IMR-90 (cell line): ENCODE data around the gene NDUFB10. TPM values are rescaled to one million over a fixed set of nuclear protein-coding genes. Genes with fewer than 3 reads are reported as not detected.

Experiments used
- ATAC-seq: fragments of 200-7000 bp; cut with Tn5 transposase; 2 replicates; pipeline ENCODE4 v1.9.1; 2020; ENCODE audit warnings: low read depth, mild to moderate bottlenecking, moderate library complexity
- BruUV-seq: library from RNA; stranded (reverse); fragments of 400-500 nt; replicated peaks from 2 replicates; lab custom pipeline; 2021; lab: Mats Ljungman, UMichigan
- CTCF ChIA-PET: fragments of 300-600 bp; formaldehyde crosslinking; extraction: SDS; loops from one replicate; lab custom pipeline; 2021; ENCODE audit warnings: antibody characterized with exemption; lab: Yijun Ruan, JAX
- POLR2A ChIA-PET: fragments of 300-600 bp; sonication (Branson Sonifier 250); formaldehyde crosslinking; loops from one replicate; lab custom pipeline; 2022; ENCODE audit warnings: antibody characterized with exemption; ENCODE audit not compliant: unreplicated experiment; lab: Charles Lee
- DNase-seq: peaks from one replicate; pipeline ENCODE4 v3.0.0; 2013
- H2AFZ ChIP-seq: replicated peaks from 2 replicates; pipeline ENCODE3; 2013; ENCODE audit warnings: low read length, mild to moderate bottlenecking; ENCODE audit not compliant: poor library complexity
- H2AK5ac ChIP-seq: 2 replicates; pipeline ENCODE4 v1.6.1; 2013; ENCODE audit warnings: low read depth, low read length, inconsistent platforms
- H2AK9ac ChIP-seq: replicated peaks from 2 replicates; pipeline ENCODE3; 2013; ENCODE audit warnings: mild to moderate bottlenecking, low read depth, low read length, moderate library complexity; ENCODE audit not compliant: poor library complexity
- H2BK120ac ChIP-seq: 2 replicates; pipeline ENCODE4 v1.6.1; 2013; ENCODE audit warnings: low read depth, low read length, inconsistent platforms
- H2BK15ac ChIP-seq: 3 replicates; pipeline ENCODE4 v1.6.1; 2013; ENCODE audit warnings: low read depth, low read length, inconsistent platforms
- H2BK20ac ChIP-seq: 2 replicates; pipeline ENCODE4 v1.6.1; 2013; ENCODE audit warnings: low read depth, mild to moderate bottlenecking, inconsistent platforms, low read length, moderate library complexity
- H2BK5ac ChIP-seq: 2 replicates; pipeline ENCODE4 v1.6.1; 2013; ENCODE audit warnings: mild to moderate bottlenecking, low read depth, low read length, inconsistent platforms; ENCODE audit not compliant: poor library complexity, severe bottlenecking
- H3K14ac ChIP-seq: replicated peaks from 2 replicates; pipeline ENCODE4 v1.6.1; 2013; ENCODE audit warnings: low read depth, low read length, inconsistent platforms
- H3K18ac ChIP-seq: 2 replicates; pipeline ENCODE4 v1.6.1; 2013; ENCODE audit warnings: low read depth, low read length, control low read depth
- H3K23ac ChIP-seq: 2 replicates; pipeline ENCODE4 v1.6.1; 2013; ENCODE audit warnings: low read depth, low read length, inconsistent platforms
- H3K27ac ChIP-seq: 2 replicates; pipeline ENCODE4 v1.5.1; 2013; ENCODE audit warnings: mild to moderate bottlenecking, control low read depth, low read length; ENCODE audit not compliant: insufficient read depth
- H3K27me3 ChIP-seq: 2 replicates; pipeline ENCODE4 v1.6.1; 2013; ENCODE audit warnings: low read length; ENCODE audit not compliant: control insufficient read depth, insufficient read depth
- H3K36me3 ChIP-seq: 2 replicates; pipeline ENCODE4 v1.6.1; 2013; ENCODE audit warnings: low read length, mixed read lengths; ENCODE audit not compliant: control insufficient read depth, insufficient read depth
- H3K4ac ChIP-seq: 2 replicates; pipeline ENCODE4 v1.6.1; 2013; ENCODE audit warnings: low read depth, low read length, inconsistent platforms
- H3K4me1 ChIP-seq: 2 replicates; pipeline ENCODE4 v1.6.1; 2013; ENCODE audit warnings: low read length, mixed read lengths; ENCODE audit not compliant: control insufficient read depth, insufficient read depth
- H3K4me2 ChIP-seq: 2 replicates; pipeline ENCODE4 v1.6.1; 2013; ENCODE audit warnings: low read depth, mild to moderate bottlenecking, control low read depth, low read length, moderate library complexity
- H3K4me3 ChIP-seq: 2 replicates; pipeline ENCODE4 v1.5.1; 2013; ENCODE audit warnings: low read depth, mild to moderate bottlenecking, control low read depth, low read length, moderate library complexity; ENCODE audit not compliant: insufficient read depth
- H3K56ac ChIP-seq: 2 replicates; pipeline ENCODE4 v1.6.1; 2013; ENCODE audit warnings: low read length, inconsistent platforms; ENCODE audit not compliant: insufficient read depth; ENCODE audit errors: extremely low read depth
- H3K79me1 ChIP-seq, 2 experiments: 2 replicates each; pipeline ENCODE4 v1.6.1; 2013; ENCODE audit warnings: low read length in 2 of 2, inconsistent platforms in 1 of 2, low read depth in 1 of 2
- H3K9ac ChIP-seq: 2 replicates; pipeline ENCODE4 v1.6.1; 2013; ENCODE audit warnings: low read depth, low read length, control low read depth
- H3K9me1 ChIP-seq: 2 replicates; pipeline ENCODE4 v1.6.1; 2013; ENCODE audit warnings: low read length, inconsistent platforms; ENCODE audit not compliant: insufficient read depth
- H3K9me3 ChIP-seq: 2 replicates; pipeline ENCODE4 v1.6.1; 2013; ENCODE audit warnings: low read length; ENCODE audit not compliant: control insufficient read depth, insufficient read depth
- H4K20me1 ChIP-seq: 2 replicates; pipeline ENCODE4 v1.6.1; 2013; ENCODE audit warnings: low read length, inconsistent platforms; ENCODE audit not compliant: insufficient read depth
- H4K5ac ChIP-seq: 2 replicates; pipeline ENCODE4 v1.6.1; 2013; ENCODE audit warnings: mild to moderate bottlenecking, low read depth, low read length, control low read depth
- H4K8ac ChIP-seq, 2 experiments: 2 replicates each; pipeline ENCODE4 v1.6.1; 2013; ENCODE audit warnings: low read depth in 2 of 2, low read length in 2 of 2, control low read depth in 1 of 2, inconsistent platforms in 1 of 2
- H4K91ac ChIP-seq: 2 replicates; pipeline ENCODE4 v1.6.1; 2013; ENCODE audit warnings: low read depth, low read length, inconsistent platforms; ENCODE audit not compliant: insufficient read depth
- BHLHE40 ChIP-seq: fragments of 150-350 bp; IDR thresholded peaks from 2 replicates; pipeline ENCODE4 v1.6.1; 2016; ENCODE audit warnings: mild to moderate bottlenecking, low read depth, low read length
- CEBPB ChIP-seq: IDR thresholded peaks from 2 replicates; pipeline ENCODE4 v1.6.1; 2012; ENCODE audit warnings: low read depth, low read length, improper control_type of control experiment
- CHD1 ChIP-seq: IDR thresholded peaks from 2 replicates; pipeline ENCODE4 v1.6.1; 2012; ENCODE audit warnings: low read depth, low read length, improper control_type of control experiment
- FOS ChIP-seq: fragments of 150-350 bp; IDR thresholded peaks from 2 replicates; pipeline ENCODE4 v1.6.1; 2016; ENCODE audit warnings: low read depth, low read length
- MAFK ChIP-seq: IDR thresholded peaks from 2 replicates; pipeline ENCODE4 v1.6.1; 2012; ENCODE audit warnings: low read depth, low read length, improper control_type of control experiment
- MAZ ChIP-seq: IDR thresholded peaks from 2 replicates; pipeline ENCODE4 v1.6.1; 2012; ENCODE audit warnings: low read depth, mild to moderate bottlenecking, low read length, improper control_type of control experiment, moderate library complexity, borderline replicate concordance
- MXI1 ChIP-seq: IDR thresholded peaks from 2 replicates; pipeline ENCODE4 v1.6.1; 2012; ENCODE audit warnings: low read depth, mild to moderate bottlenecking, low read length, moderate library complexity, borderline replicate concordance
- NFE2L2 ChIP-seq: fragments of 150-350 bp; IDR thresholded peaks from 2 replicates; pipeline ENCODE4 v1.6.1; 2016; ENCODE audit warnings: low read depth, mild to moderate bottlenecking, low read length
- POLR2A ChIP-seq: IDR thresholded peaks from 2 replicates; pipeline ENCODE4 v1.6.1; 2012; ENCODE audit warnings: mild to moderate bottlenecking, low read depth, low read length
- RAD21 ChIP-seq: IDR thresholded peaks from 2 replicates; pipeline ENCODE4 v1.6.1; 2012; ENCODE audit warnings: low read length, improper control_type of control experiment
- RCOR1 ChIP-seq: IDR thresholded peaks from 2 replicates; pipeline ENCODE4 v1.6.1; 2012; ENCODE audit warnings: mild to moderate bottlenecking, low read length, improper control_type of control experiment; ENCODE audit not compliant: insufficient replicate concordance
- RFX5 ChIP-seq: IDR thresholded peaks from 2 replicates; pipeline ENCODE4 v1.8.0; 2012; ENCODE audit warnings: low read depth, mild to moderate bottlenecking, low read length, moderate library complexity
- SMC3 ChIP-seq: fragments of 150-350 bp; IDR thresholded peaks from 2 replicates; pipeline ENCODE4 v1.6.1; 2016; ENCODE audit warnings: low read depth, mild to moderate bottlenecking, antibody characterized with exemption, low read length, moderate library complexity
- WGBS, 2 experiments: methylation state at CpG; one replicate each; pipeline versions ENCODE4 v1.1.5 to v1.1.7; 2013; ENCODE audit warnings: missing lambda C conversion rate in 2 of 2; ENCODE audit not compliant: insufficient read length in 1 of 2; ENCODE audit errors: extremely low coverage in 2 of 2; 5-methylcytosine and 5-hydroxymethylcytosine counted together
- dilution Hi-C: fragments of 300-500 bp; cut with HindIII; formaldehyde crosslinking; loops from one replicate; pipeline ENCODE4 v1.14.3; 2018; ENCODE audit warnings: low sequenced_read_pairs; ENCODE audit not compliant: unreplicated experiment
- in situ Hi-C: fragments of 300-500 bp; cut with MboI; formaldehyde crosslinking; loops from 3 replicates; pipeline ENCODE4 v1.14.3; 2019; ENCODE audit warnings: low sequenced_read_pairs, inconsistent platforms, mixed read lengths
- intact Hi-C: fragments of 100-400 bp; cut with micrococcal nuclease; formaldehyde crosslinking; loops from 2 replicates; pipeline ENCODE4 v1.10.0; 2022
- polyA plus RNA-seq, 3 experiments: library from polyadenylated mRNA; depleted of rRNA; stranded (reverse); fragments of >200 nt; gene quantifications; 2 replicates each; pipeline ENCODE4 v1.2.3, GENCODE V29; 2012; ENCODE audit warnings: low replicate concordance in 1 of 3
- total RNA-seq: library from RNA; depleted of rRNA; stranded (reverse); fragments of >200 nt; gene quantifications from 2 replicates; pipeline ENCODE4 v1.2.3, GENCODE V29; 2012
- TF ChIP-seq, protein P1 (sequence below): fragments of 150-350 bp; IDR thresholded peaks from 2 replicates; pipeline ENCODE4 v1.6.1; 2016; ENCODE audit warnings: low read depth, mild to moderate bottlenecking, low read length, moderate library complexity, borderline replicate concordance
- TF ChIP-seq, protein P2 (sequence below): conservative IDR thresholded peaks from 2 replicates; pipeline ENCODE4 v1.5.1; 2012; ENCODE audit warnings: mild to moderate bottlenecking, low read depth, low read length, improper control_type of control experiment
- TF ChIP-seq, protein P3 (sequence below): fragments of 150-350 bp; IDR thresholded peaks from 2 replicates; pipeline ENCODE4 v1.6.1; 2017; ENCODE audit warnings: mild to moderate bottlenecking, antibody characterized with exemption, low read length, low read depth

NDUFB10 gene
- total and polyA plus RNA-seq, 2 of the 4 experiments (the other 2 are of a cell fraction) = 189 to 220 TPM

DNA sequence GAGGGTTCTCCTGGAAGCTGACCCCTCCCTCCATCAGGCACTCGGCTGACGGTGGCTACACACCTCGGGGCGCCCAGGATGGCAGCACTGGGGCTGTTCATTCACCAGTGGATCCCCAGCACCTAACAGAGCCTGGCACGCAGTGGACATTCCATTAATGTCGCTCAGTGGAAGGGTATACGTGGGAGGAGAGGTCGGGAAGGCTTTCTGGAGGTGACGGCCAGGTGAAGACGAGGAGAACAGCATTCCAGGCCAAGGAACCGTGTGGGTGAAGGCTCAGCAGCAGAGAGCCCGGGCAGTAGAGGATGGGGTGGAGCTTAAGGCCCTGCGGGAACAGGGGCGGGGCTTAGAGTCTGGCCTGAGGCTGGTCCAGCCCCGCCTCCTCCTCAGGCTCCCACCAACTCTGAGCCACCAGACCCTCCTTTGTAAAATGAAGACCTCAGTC lies 38.6 kb upstream of the NDUFB10 start:
- no peak overlapping the region for H3K4ac ChIP-seq
- no peaks in the 10 kb centered on the region; the same call in 1 of the 2 replicates for H3K9me3 ChIP-seq
- H3K36me3 ChIP-seq = no peaks in the 10 kb centered on the region
- no peak overlapping the region for H2BK20ac ChIP-seq
- no peak for TF ChIP-seq RCOR1
- TF ChIP-seq MAFK = no peak
- no peak for TF ChIP-seq POLR2A
- no peak for TF ChIP-seq NFE2L2
- no peak for TF ChIP-seq CHD1
- no peak for TF ChIP-seq MXI1
- no peak for TF ChIP-seq BHLHE40
- TF ChIP-seq, protein P1, sequence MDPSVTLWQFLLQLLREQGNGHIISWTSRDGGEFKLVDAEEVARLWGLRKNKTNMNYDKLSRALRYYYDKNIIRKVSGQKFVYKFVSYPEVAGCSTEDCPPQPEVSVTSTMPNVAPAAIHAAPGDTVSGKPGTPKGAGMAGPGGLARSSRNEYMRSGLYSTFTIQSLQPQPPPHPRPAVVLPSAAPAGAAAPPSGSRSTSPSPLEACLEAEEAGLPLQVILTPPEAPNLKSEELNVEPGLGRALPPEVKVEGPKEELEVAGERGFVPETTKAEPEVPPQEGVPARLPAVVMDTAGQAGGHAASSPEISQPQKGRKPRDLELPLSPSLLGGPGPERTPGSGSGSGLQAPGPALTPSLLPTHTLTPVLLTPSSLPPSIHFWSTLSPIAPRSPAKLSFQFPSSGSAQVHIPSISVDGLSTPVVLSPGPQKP = no peak
- no peak for TF ChIP-seq MAZ
- no peak for TF ChIP-seq CEBPB
- TF ChIP-seq, protein P2, sequence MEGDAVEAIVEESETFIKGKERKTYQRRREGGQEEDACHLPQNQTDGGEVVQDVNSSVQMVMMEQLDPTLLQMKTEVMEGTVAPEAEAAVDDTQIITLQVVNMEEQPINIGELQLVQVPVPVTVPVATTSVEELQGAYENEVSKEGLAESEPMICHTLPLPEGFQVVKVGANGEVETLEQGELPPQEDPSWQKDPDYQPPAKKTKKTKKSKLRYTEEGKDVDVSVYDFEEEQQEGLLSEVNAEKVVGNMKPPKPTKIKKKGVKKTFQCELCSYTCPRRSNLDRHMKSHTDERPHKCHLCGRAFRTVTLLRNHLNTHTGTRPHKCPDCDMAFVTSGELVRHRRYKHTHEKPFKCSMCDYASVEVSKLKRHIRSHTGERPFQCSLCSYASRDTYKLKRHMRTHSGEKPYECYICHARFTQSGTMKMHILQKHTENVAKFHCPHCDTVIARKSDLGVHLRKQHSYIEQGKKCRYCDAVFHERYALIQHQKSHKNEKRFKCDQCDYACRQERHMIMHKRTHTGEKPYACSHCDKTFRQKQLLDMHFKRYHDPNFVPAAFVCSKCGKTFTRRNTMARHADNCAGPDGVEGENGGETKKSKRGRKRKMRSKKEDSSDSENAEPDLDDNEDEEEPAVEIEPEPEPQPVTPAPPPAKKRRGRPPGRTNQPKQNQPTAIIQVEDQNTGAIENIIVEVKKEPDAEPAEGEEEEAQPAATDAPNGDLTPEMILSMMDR = no peak
- TF ChIP-seq SMC3 = no peak
- no peak for TF ChIP-seq RFX5
- TF ChIP-seq, protein P3, sequence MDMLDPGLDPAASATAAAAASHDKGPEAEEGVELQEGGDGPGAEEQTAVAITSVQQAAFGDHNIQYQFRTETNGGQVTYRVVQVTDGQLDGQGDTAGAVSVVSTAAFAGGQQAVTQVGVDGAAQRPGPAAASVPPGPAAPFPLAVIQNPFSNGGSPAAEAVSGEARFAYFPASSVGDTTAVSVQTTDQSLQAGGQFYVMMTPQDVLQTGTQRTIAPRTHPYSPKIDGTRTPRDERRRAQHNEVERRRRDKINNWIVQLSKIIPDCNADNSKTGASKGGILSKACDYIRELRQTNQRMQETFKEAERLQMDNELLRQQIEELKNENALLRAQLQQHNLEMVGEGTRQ = no peak
- no peak for TF ChIP-seq RAD21
- no peak for TF ChIP-seq FOS
- no peak overlapping the region for H3K18ac ChIP-seq
- no peak overlapping the region for H3K56ac ChIP-seq
- no peak overlapping the region for H4K8ac ChIP-seq
- peak; percentile 80 for ATAC-seq
- dilution Hi-C loops (no loop called here), in situ Hi-C loops (no loop called here), intact Hi-C loops (no loop called here)
- H3K9me1 ChIP-seq = no peaks in the 10 kb centered on the region; the same call in 1 of the 2 replicates
- H3K14ac ChIP-seq = no peak overlapping the region
- WGBS, 2 experiments = 21% methylated on average over 8 of the region's 15 CpGs; no CpG with 5 or more reads in 1 of the 2 experiments
- CTCF ChIA-PET = no interaction called here
- no peak overlapping the region for H3K23ac ChIP-seq
- no peak overlapping the region for H3K4me3 ChIP-seq
- peak overlapping the region; percentile 56 for H2AFZ ChIP-seq
- no peaks in the 10 kb centered on the region for H3K4me1 ChIP-seq
- H2BK15ac ChIP-seq = no peak overlapping the region
- DNase-seq = no peak
- H3K4me2 ChIP-seq = no peak overlapping the region
- H3K27ac ChIP-seq = no peak overlapping the region
- BruUV-seq = no TSS peak
- no peak overlapping the region for H2AK5ac ChIP-seq
- H2BK120ac ChIP-seq = no peak overlapping the region
- peaks cover 81% of the 10 kb centered on the region for H3K27me3 ChIP-seq
- POLR2A ChIA-PET = no interaction called here
- H4K20me1 ChIP-seq = no peaks in the 10 kb centered on the region
- no peak overlapping the region for H2BK5ac ChIP-seq
- no peak overlapping the region for H4K91ac ChIP-seq
- no peak overlapping the region for H4K5ac ChIP-seq
- no peak overlapping the region for H3K9ac ChIP-seq
- H3K79me1 ChIP-seq = no peaks in the 10 kb centered on the region
- H2AK9ac ChIP-seq = no peak overlapping the region
